HG03039 (cell line): Measurements from ENCODE around the gene SH3RF3.
A peak's percentile ranks its signal among the peaks of the same experiment; 100 is the strongest.

Experiments used
- ATAC-seq: cut with Tn5 transposase; IDR thresholded peaks from one replicate; pipeline ENCODE4 v1.9.1; 2021; ENCODE audit warnings: mild to moderate bottlenecking, moderate library complexity; ENCODE audit not compliant: unreplicated experiment

Gene SH3RF3

GRCh38 chr2:109503191-109503590 is 374.2 kb downstream of the SH3RF3 start:
- ATAC-seq: no peak

- ATAC-seq: peak; percentile 45
Measured at GRCh38 chr2:109507217-109507616, 378.2 kb downstream of the SH3RF3 start.

DNA sequence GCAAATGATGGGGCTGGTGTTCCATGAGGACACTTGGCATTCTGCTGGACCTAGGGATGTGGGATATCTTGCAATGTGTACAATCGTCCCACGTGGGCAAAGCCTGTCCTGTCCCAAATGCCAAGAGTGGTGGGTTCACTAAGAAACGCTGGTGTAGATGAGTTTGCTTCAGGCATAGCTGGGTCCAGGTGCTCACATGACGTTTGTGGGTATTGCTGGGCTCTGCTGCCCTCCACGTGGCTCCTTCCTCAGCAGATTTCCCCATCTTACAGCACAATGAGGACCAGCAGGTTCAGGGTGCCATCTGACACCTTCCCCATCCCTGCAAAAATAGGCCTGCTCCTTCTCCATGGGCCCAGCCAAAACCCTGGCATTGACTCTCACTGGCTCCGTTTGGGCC is 378.8 kb downstream of the SH3RF3 start:
- no peak for ATAC-seq

DNA sequence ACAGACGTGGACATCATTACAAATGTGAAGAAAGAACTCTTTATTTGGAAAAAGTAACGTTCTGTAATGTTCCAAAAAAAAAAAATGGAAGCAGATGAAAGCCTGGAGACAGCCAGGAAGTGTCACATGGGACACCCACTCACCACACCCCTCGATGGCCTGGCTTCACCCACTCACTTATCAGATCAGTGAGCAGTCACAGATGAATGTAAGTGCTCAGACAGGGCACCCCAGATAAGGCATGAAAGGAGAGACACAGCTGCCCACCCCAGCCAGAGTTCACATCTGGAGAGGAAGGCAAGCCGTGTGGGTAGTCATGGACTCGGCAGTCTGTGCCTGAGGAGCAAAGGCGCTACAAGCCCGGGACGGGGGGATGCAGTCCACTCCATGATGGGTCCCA is 379.6 kb downstream of the SH3RF3 start:
- no peak for ATAC-seq

DNA sequence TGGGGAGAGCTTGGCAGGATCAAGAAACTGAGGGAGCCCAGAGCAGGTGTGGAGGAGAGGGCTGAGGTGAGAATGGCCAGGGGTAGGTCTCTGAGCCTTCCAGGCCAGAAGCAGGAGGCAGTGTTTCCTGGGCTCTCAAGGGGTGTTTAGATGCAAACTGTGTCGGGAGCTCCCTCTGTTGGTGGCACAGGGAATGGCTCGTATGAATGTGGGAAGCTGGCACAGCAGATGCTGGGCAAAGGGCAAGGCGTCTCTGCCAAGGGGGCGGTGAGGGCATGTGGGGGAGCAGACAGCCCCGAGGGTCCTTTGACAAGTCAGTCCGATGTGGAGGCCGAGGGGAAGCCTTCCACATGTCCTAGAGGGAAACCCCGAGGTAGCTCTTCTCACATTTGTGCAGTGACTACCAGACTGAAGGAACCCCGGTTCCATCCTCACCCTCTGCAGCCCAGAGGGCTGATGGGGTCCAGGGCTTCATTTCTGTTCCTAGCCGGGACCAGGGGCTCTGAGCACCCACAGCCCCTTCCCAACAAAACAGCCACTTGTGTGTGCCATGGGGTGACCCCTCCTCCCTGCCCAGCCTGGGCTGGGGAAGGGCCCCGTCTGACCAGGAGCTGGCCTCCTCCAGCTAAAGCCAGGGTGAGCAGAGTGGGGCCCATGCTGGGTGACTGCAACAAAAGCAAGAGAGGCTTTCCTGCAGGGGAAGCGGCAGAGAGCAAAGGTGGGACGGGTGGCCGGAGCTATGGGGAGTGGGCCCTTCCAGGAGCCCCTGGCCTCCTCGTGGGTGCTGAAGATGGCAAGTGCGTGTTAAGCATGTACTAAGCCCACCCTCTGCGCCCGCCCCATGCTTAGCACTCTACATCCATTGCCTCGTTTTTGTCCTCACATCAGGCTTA is 381.4 kb downstream of the SH3RF3 start:
- no peak for ATAC-seq

DNA sequence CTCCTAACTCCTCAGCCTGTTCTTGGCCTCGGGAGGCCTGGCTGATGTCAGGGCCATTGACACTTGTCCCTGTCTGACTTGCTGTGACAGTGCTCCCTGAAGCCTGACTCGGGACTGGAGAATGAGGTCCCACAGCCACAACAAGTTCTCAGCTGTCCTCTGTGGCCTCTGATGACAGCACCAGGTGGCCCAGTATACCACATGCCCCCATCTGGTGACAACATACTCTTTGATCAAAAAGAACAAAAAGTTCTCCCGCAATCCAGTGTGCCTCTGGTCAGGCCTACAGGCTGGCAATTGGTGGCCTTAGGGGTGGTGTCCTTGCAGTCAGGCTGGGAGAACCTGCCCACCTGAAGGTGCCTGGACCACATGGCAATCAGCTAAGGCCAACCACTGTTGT is 382.2 kb downstream of the SH3RF3 start:
- ATAC-seq: no peak

DNA sequence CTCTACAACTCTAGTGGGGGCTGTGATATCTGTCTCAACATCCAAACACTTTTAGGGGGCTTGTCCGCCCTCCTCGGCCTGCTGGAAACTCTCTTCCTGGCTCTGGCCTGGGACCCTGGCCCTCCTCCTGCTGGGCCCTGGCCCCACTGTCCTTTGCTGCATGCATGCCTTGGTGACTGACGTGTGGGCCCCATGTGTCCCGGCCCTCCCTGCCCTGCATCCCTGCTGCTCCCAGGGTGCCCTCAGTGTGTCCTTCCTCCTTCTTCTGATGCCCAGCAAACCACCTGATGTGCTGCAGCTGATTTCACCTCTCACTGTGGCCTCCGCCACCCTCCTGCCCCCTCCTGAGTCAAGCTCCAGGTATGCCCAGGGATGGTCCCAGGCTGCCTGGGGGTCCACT is 383.1 kb downstream of the SH3RF3 start:
- ATAC-seq: no peak

- no peak for ATAC-seq
Measured at GRCh38 chr2:109513230-109513629, 384.2 kb downstream of the SH3RF3 start.

DNA sequence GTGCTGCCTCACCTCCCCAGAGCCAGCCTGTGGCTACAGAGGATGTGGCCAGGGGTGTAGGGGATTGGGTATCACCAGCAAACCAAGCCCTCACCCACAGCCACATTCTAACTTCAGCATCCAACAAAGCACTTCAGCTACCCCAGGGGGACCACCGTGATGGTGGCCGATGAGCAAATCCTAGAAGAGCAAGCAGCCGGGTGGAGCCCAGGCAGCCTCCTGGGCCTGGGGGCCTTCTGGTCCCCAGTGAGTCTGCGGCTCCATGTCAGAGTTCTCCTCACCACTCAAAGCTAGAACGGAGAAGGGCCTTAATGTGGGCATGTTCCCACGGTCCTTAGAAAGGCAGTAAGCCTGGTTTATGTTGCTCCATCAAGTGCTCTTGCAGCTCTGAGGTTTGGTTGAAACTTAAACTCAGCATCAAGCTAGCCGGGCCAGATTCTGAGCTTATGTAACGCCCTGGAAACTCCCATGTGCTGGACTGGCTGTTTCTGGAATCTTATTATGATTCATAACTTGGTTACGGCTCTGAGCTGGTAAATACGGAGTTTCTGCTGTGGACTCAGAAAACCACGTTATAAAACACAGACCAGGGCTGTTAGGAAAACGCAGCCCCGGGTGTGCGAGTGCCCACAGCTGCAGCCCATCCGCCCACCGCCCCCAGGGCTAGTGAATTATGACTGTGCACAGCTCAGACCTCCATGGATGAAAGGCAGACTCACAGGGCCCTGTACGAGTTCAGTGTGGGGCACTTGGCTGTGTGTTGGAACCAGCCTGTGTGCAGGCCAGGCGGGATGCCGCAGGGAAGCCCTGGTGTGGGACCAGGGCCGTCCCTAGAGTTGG is 385.0 kb downstream of the SH3RF3 start:
- peak; percentile 73 for ATAC-seq

- no peak for ATAC-seq
Measured at GRCh38 chr2:109514857-109515256, 385.9 kb downstream of the SH3RF3 start.

- ATAC-seq: no peak
Measured at GRCh38 chr2:109516445-109517117, 387.6 kb downstream of the SH3RF3 start.

DNA sequence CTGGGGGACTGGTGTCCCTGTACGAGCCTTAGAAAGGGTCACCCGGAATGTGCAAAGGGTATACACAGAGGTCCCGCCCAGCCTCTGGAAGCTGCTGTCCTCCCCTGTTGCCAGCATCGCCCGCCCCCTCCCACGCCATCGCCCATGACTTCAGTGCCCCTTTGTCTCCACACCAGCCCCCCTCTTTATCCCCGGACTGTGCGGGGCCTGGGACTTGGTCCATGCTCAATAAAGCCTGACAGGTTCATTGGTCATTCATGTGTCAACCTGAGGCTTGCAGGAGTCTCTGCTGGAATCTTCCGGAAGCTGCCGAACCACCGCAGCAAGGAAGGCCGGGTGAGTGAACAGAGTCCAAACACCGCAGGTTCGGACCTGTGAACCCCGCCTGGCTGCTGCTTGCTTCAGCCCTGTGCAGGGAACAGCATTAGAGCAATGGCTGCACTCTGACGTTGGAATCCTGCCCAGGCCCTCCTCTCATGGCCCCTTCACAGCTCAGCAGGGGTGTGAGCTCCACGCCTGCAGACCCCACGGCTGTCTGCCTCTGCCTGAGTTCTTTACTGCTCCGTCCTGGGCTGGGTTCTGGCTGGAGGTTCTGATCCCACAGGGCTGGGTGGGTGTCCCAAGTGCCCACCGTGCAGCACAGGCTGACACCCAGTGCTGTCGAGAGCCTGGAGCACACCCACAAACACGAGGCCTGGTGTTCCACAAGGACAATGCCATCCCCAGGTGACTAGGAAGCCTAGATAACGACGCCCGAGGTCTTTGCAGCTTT is 388.3 kb downstream of the SH3RF3 start:
- ATAC-seq: no peak

GRCh38 chr2:109519513-109519912 is 390.5 kb downstream of the SH3RF3 start:
- ATAC-seq: no peak

GRCh38 chr2:109521233-109522062 is 392.4 kb downstream of the SH3RF3 start:
- no peak for ATAC-seq

DNA sequence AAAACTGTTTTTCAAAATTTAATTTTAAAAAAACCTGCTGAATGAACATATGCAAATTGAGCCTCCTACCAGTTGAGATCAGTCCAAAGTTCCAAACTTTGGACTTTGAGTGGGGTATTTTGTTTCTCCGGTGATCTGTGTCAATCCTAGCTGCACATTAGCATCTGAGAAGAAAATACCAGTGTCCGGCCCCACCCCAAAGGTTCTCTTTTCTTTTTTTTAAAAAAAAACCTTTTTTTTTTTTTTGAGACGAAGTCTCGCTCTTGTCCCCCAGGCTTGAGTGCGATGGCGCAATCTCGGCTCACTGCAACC is 393.0 kb downstream of the SH3RF3 start:
- ATAC-seq: no peak

GRCh38 chr2:109523121-109523520 is 394.1 kb downstream of the SH3RF3 start:
- no peak for ATAC-seq

DNA sequence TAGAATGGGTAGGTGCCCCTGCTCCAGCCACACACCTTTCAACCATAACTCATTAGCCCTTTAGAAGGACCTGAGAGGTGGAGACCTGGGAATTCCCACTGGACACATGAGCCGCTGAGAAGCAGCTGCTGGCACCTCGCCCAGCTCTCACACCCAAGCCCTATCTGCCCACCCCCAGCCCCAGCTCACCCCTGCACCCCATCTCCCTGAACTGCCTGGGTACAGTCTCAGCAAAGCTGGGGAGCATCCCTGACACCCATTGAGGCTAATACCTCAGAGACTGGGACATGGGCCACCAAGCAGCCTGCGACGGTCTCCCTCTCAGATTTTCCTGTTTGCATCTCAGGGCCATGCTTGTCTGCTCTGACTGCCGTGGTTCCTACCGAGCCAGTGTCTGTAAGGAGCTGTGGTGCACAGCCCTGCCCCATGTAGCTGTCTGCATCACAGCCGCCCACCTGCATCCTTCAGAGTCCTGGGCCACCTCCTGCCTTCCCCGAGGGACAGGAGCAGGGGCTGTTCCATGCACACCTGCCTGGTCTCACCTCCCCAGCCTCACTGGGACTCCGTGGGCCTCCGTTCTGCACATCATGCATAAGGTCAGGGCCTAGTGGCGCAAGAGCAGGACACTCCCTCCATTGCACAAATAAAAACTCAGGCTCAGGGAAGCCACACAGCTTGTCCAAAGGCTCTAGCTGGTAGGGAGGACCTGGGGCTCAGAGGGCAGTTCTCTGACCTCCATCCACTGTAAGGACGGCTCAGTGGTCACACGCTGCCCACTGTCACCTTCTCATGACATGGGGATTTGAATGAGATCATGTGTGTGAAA is 394.7 kb downstream of the SH3RF3 start:
- no peak for ATAC-seq

- no peak for ATAC-seq
Measured at GRCh38 chr2:109525836-109526235, 396.8 kb downstream of the SH3RF3 start.

DNA sequence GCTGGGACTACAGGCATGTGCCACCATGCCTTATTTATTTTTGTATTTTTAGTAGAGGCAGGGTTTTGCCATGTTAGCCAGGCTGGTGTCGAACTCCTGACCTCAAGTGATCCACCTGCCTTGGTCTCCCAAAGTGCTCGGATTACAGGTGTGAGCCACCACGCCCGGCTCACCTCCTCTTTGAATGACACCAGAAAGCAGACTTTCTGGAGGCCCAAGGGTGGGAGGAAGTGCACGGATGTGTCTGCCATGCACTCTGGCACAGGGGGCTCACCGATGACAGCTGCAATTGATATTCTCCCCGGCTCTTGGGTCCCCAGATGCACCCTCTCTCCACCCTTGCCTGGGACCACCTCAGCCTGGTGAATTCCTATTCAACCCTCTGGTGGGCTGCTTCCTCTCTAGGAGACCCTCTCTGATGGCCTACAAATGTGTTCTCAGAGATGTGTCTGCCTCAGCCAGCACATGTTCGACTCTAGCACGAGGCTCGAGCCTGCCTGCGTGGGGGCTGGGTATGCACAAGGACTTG is 397.5 kb downstream of the SH3RF3 start:
- no peak for ATAC-seq
